GM18498 (cell line): ENCODE data around the gene TRPC4AP.
"Not testable (repeated sequence)": the region's sequence is repeated elsewhere in the genome, so short reads cannot be mapped to it uniquely, and the experiment has no call there.

Experiments used
- ATAC-seq: cut with Tn5 transposase; IDR thresholded peaks from one replicate; pipeline ENCODE4 v1.9.1; 2021; ENCODE audit warnings: mild to moderate bottlenecking, moderate library complexity; ENCODE audit not compliant: unreplicated experiment

The TRPC4AP gene

GRCh38 chr20:35092524-35093266, at the start of gene TRPC4AP:
TSS of gene TRPC4AP (minus strand) at chr20:35092807. CDS start at chr20:35092781, 26 bp downstream.
- peak; percentile 98 for ATAC-seq

GRCh38 chr20:35135867-35136586, 43.4 kb upstream of the TRPC4AP start:
- ATAC-seq: no peak

GRCh38 chr20:35134880-35135279, 42.3 kb upstream of the TRPC4AP start:
- no peak for ATAC-seq

- no peak for ATAC-seq
Observed at GRCh38 chr20:35134472-35134871, 41.9 kb upstream of the TRPC4AP start.

GRCh38 chr20:35133735-35134134, 41.1 kb upstream of the TRPC4AP start:
- ATAC-seq: no peak

- no peak for ATAC-seq
Observed at GRCh38 chr20:35133031-35133430, 40.4 kb upstream of the TRPC4AP start.

GRCh38 chr20:35131934-35132333, 39.3 kb upstream of the TRPC4AP start:
- ATAC-seq: no peak

- no peak for ATAC-seq
Observed at GRCh38 chr20:35129647-35130069, 37.1 kb upstream of the TRPC4AP start.

GRCh38 chr20:35125753-35126152, 33.1 kb upstream of the TRPC4AP start:
- ATAC-seq: no peak

GRCh38 chr20:35122756-35123405, 30.3 kb upstream of the TRPC4AP start:
- ATAC-seq: no peak

- no peak for ATAC-seq
Observed at GRCh38 chr20:35121186-35121585, 28.6 kb upstream of the TRPC4AP start.

GRCh38 chr20:35120012-35120701, 27.6 kb upstream of the TRPC4AP start:
- ATAC-seq: no peak

GRCh38 chr20:35117629-35118028, 25.0 kb upstream of the TRPC4AP start:
- no peak for ATAC-seq

GRCh38 chr20:35117196-35117595, 24.6 kb upstream of the TRPC4AP start:
- ATAC-seq: no peak

- no peak for ATAC-seq
Observed at GRCh38 chr20:35116258-35116657, 23.7 kb upstream of the TRPC4AP start.

GRCh38 chr20:35115606-35116005, 23.0 kb upstream of the TRPC4AP start:
- no peak for ATAC-seq

GRCh38 chr20:35112276-35112675, 19.7 kb upstream of the TRPC4AP start:
- not testable (repeated sequence) for ATAC-seq

GRCh38 chr20:35111141-35111888, 18.7 kb upstream of the TRPC4AP start:
- ATAC-seq: no peak

- ATAC-seq: no peak
Observed at GRCh38 chr20:35108921-35109320, 16.3 kb upstream of the TRPC4AP start.

- ATAC-seq: no peak
Observed at GRCh38 chr20:35106827-35107380, 14.3 kb upstream of the TRPC4AP start.
